Skeletal muscle satellite cell (primary cell): Measurements from ENCODE around the gene OR1L6. TPM values are rescaled to one million over a fixed set of nuclear protein-coding genes. Genes with fewer than 3 reads are reported as not detected.

Source experiments
- H3K27me3 ChIP-seq: 2 replicates; pipeline ENCODE4 v1.7.0; 2013; ENCODE audit warnings: low read length; ENCODE audit not compliant: control insufficient read depth, insufficient read depth
- H3K36me3 ChIP-seq: 2 replicates; pipeline ENCODE4 v1.7.0; 2013; ENCODE audit warnings: mild to moderate bottlenecking, control low read depth, low read length; ENCODE audit not compliant: insufficient read depth
- H3K4me1 ChIP-seq: 2 replicates; pipeline ENCODE4 v1.7.0; 2013; ENCODE audit warnings: low read length; ENCODE audit not compliant: control insufficient read depth, insufficient read depth
- H3K4me2 ChIP-seq: 2 replicates; pipeline ENCODE4 v1.7.0; 2013; ENCODE audit warnings: mild to moderate bottlenecking, low read length
- H3K4me3 ChIP-seq: 2 replicates; pipeline ENCODE4 v1.7.0; 2013; ENCODE audit warnings: low read length
- H3K9ac ChIP-seq: 2 replicates; pipeline ENCODE4 v1.7.0; 2013; ENCODE audit warnings: mild to moderate bottlenecking, low read depth, low read length, moderate library complexity
- H3K9me3 ChIP-seq: replicated peaks from 2 replicates; pipeline ENCODE4 v1.7.0; 2013; ENCODE audit warnings: mild to moderate bottlenecking, control low read depth, low read length
- total RNA-seq: library from RNA; depleted of rRNA; stranded (reverse); fragments of >200 nt; gene quantifications from 2 replicates; pipeline ENCODE4 v1.2.3, GENCODE V29; 2012; rRNA removed

Gene OR1L6
- total RNA-seq, result not detected in 2 replicates

- Histone ChIP-seq H3K4me1 (no peaks in the 10 kb centered on the region), H3K27me3 (peaks cover 11% of the 10 kb centered on the region), H3K4me3 (no peak within 1 kb of the TSS), H3K4me2 (no peak within 1 kb of the TSS), H3K9ac (no peak within 1 kb of the TSS), H3K9me3 (no peaks in the 10 kb centered on the region), H3K36me3 (no peaks in the 10 kb centered on the region)
Measured at GRCh38 chr9:122742003-122742402, at the start of gene OR1L6. TSS of gene OR1L6 (plus strand) at chr9:122742303. CDS start at chr9:122749848, 7,545 bp downstream.

DNA sequence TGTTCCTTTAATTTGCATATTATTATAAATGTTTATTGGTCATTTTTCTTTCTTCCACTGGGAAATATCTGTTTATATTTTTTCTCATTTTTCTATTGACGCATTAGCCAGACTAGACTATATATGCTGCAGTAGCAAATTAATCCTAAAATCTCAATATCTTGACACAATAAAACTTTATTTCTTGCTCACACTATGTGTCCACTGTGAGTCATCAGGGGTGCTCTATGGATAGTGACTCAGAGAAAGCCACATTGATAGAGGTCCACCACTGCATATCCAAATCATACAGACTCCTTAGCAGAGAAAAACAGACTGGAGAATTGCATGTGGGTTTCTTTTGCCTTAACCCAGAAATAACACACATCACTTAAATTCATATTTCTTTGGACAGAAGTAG lies 46.4 kb upstream of the OR1L6 start:
- Histone ChIP-seq H3K9me3 (no peaks in the 10 kb centered on the region), H3K4me1 (no peaks in the 10 kb centered on the region), H3K27me3 (no peaks in the 10 kb centered on the region), H3K4me2 (no peak overlapping the region), H3K36me3 (no peaks in the 10 kb centered on the region), H3K4me3 (no peak overlapping the region), H3K9ac (no peak overlapping the region)

GRCh38 chr9:122718038-122718437 lies 24.1 kb upstream of the OR1L6 start:
- H3K9ac ChIP-seq, result no peak overlapping the region
- H3K9me3 ChIP-seq, result no peaks in the 10 kb centered on the region
- no peak overlapping the region for H3K4me3 ChIP-seq
- no peak overlapping the region for H3K4me2 ChIP-seq
- no peaks in the 10 kb centered on the region for H3K36me3 ChIP-seq
- H3K27me3 ChIP-seq, result no peaks in the 10 kb centered on the region
- H3K4me1 ChIP-seq, result no peaks in the 10 kb centered on the region

DNA sequence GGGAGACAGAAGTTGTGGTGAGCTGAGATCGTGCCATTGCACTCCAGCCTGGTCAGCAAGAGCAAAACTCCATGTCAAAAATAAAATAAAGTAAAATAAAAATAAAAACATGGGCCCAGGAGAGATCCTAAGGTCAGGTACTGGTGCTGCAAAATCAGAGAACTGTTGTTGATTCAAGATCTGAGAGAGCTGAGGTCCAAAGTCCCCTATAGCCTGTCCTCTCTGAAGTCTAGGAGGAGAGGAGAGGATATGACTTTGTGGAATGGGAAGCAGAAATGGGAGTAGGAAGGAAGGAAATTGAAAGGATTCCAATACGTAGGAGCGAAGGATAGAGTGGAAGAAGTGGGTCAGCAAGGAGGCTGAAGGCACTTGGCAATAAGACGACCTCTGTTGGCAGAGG lies 22.9 kb upstream of the OR1L6 start:
- no peak overlapping the region for H3K4me2 ChIP-seq
- no peaks in the 10 kb centered on the region for H3K36me3 ChIP-seq
- H3K9ac ChIP-seq, result no peak overlapping the region

DNA sequence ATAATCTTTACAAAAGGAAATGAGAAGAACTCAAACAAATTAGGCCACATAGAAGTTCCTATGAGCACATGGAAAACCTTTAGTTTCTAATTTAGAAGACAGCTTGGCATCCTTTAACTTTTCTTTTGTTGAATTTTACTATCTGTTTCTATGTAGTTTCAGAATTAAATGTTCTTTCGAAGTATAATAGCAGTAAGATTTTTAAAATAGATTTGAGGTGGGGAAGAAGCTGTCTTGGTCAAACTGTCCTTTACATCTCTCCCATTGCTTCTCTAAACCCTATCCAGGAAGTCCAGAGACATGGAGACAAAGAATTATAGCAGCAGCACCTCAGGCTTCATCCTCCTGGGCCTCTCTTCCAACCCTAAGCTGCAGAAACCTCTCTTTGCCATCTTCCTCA lies 18.4 kb upstream of the OR1L6 start, which contains the start of gene OR1L4:
TSS of gene OR1L4 (plus strand) at position 301 of the 400 bp plus-strand sequence. CDS start at position 301, 0 bp downstream.
- Histone ChIP-seq H3K36me3 (no peaks in the 10 kb centered on the region), H3K4me3 (no peak within 1 kb of the TSS), H3K9ac (no peak within 1 kb of the TSS), H3K4me1 (no peaks in the 10 kb centered on the region), H3K4me2 (no peak within 1 kb of the TSS), H3K9me3 (no peaks in the 10 kb centered on the region), H3K27me3 (no peaks in the 10 kb centered on the region)

More for the DNA sequence above, 22.9 kb upstream of the OR1L6 start:
- no peaks in the 10 kb centered on the region for H3K9me3 ChIP-seq
- no peak overlapping the region for H3K4me3 ChIP-seq
- no peaks in the 10 kb centered on the region for H3K4me1 ChIP-seq
- H3K27me3 ChIP-seq, result no peaks in the 10 kb centered on the region

- Histone ChIP-seq H3K9ac (no peak overlapping the region), H3K4me2 (no peak overlapping the region), H3K4me3 (no peak overlapping the region), H3K27me3 (no peaks in the 10 kb centered on the region), H3K36me3 (no peaks in the 10 kb centered on the region), H3K4me1 (no peaks in the 10 kb centered on the region), H3K9me3 (no peaks in the 10 kb centered on the region)
Measured at GRCh38 chr9:122754825-122755224, 12.7 kb downstream of the OR1L6 start.

GRCh38 chr9:122767817-122768216 lies 25.7 kb downstream of the OR1L6 start:
- Histone ChIP-seq H3K9ac (no peak overlapping the region), H3K36me3 (no peaks in the 10 kb centered on the region), H3K9me3 (no peaks in the 10 kb centered on the region), H3K4me1 (no peaks in the 10 kb centered on the region), H3K27me3 (no peaks in the 10 kb centered on the region), H3K4me3 (no peak overlapping the region), H3K4me2 (no peak overlapping the region)

- Histone ChIP-seq H3K9me3 (no peaks in the 10 kb centered on the region), H3K4me1 (peaks cover 16% of the 10 kb centered on the region), H3K4me2 (no peak overlapping the region), H3K4me3 (no peak overlapping the region), H3K27me3 (no peaks in the 10 kb centered on the region), H3K9ac (no peak overlapping the region), H3K36me3 (no peaks in the 10 kb centered on the region)
Measured at GRCh38 chr9:122777052-122777451, 34.9 kb downstream of the OR1L6 start.

- H3K4me2 ChIP-seq, result peak overlapping the region; percentile 45
- H3K4me1 ChIP-seq, result peaks cover 16% of the 10 kb centered on the region
- H3K9me3 ChIP-seq, result no peaks in the 10 kb centered on the region
- no peaks in the 10 kb centered on the region for H3K27me3 ChIP-seq
- no peak overlapping the region for H3K4me3 ChIP-seq
- H3K9ac ChIP-seq, result no peak overlapping the region
- no peaks in the 10 kb centered on the region for H3K36me3 ChIP-seq
Measured at GRCh38 chr9:122777935-122778627, 36.0 kb downstream of the OR1L6 start.

DNA sequence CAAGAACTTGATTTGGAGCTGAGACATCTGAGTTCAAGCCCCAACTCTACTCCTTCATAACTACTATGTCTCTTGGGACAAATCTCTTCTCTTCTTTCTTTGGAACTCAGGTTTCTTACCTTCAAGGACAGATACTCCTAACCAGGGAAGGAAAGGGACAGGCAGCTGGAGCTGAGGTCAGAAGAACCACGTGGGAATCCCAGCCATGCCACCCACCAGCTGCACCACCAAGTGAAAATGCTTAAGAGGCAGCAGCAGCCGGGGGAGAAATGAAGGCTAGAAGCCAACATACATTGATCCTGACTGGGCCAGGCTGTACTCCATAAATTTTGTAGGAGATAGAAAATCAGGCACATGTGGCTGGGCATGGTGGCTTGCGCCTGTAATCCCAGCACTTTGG lies 37.1 kb downstream of the OR1L6 start:
- Histone ChIP-seq H3K9me3 (no peaks in the 10 kb centered on the region), H3K36me3 (no peaks in the 10 kb centered on the region)

DNA sequence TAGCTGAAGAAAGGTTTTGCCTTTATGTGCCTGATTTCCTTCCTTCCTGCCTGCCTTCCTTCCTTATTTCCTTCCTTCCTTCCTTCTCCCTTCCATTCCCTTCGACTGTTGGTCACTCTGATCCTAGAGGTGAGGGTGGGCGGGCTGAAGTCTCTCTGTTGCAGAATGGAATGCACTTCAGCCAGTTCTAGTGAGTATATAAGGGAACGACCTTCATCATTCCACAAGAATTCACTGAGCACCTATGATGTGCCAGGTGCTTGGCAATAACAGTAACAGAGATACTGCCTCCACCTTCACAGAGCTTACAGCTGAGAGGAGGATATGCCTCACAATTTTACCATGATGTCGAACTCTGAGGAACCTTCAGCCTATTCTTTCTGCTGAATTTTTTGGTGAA lies 37.9 kb downstream of the OR1L6 start:
- H3K4me1 ChIP-seq, result peaks cover 16% of the 10 kb centered on the region
- no peaks in the 10 kb centered on the region for H3K36me3 ChIP-seq
- no peaks in the 10 kb centered on the region for H3K27me3 ChIP-seq
- H3K4me2 ChIP-seq, result no peak overlapping the region
- no peaks in the 10 kb centered on the region for H3K9me3 ChIP-seq
- no peak overlapping the region for H3K9ac ChIP-seq
- H3K4me3 ChIP-seq, result no peak overlapping the region

More for the DNA sequence above, 37.1 kb downstream of the OR1L6 start:
- H3K4me3 ChIP-seq, result no peak overlapping the region
- H3K4me1 ChIP-seq, result peaks cover 16% of the 10 kb centered on the region
- no peak overlapping the region for H3K4me2 ChIP-seq
- no peaks in the 10 kb centered on the region for H3K27me3 ChIP-seq
- no peak overlapping the region for H3K9ac ChIP-seq

- no peak overlapping the region for H3K4me3 ChIP-seq
- H3K9me3 ChIP-seq, result no peaks in the 10 kb centered on the region
- H3K9ac ChIP-seq, result no peak overlapping the region
- no peak overlapping the region for H3K4me2 ChIP-seq
- H3K36me3 ChIP-seq, result no peaks in the 10 kb centered on the region
- H3K4me1 ChIP-seq, result peaks cover 16% of the 10 kb centered on the region
- H3K27me3 ChIP-seq, result no peaks in the 10 kb centered on the region
Measured at GRCh38 chr9:122781671-122782070, 39.6 kb downstream of the OR1L6 start.
